HEK293T (cell line): ENCODE results near the gene DDC.
"Not testable (repeated sequence)": the region's sequence is repeated elsewhere in the genome, so short reads cannot be mapped to it uniquely, and the experiment has no call there.

ENCODE experiments used
- ARNT ChIP-seq: fragments of 450-650 bp; IDR thresholded peaks from 2 replicates; pipeline ENCODE4 v1.6.1; 2017; ENCODE audit warnings: mild to moderate bottlenecking
- BHLHE40 ChIP-seq: fragments of 450-650 bp; IDR thresholded peaks from 2 replicates; pipeline ENCODE4 v1.6.1; 2016; ENCODE audit warnings: mild to moderate bottlenecking, moderate library complexity, borderline replicate concordance
- FOXK2 ChIP-seq: fragments of 450-650 bp; IDR thresholded peaks from 2 replicates; pipeline ENCODE4 v1.6.1; 2016; ENCODE audit warnings: mild to moderate bottlenecking
- FOXM1 ChIP-seq: fragments of 450-650 bp; IDR thresholded peaks from 2 replicates; pipeline ENCODE4 v1.6.1; 2017; ENCODE audit warnings: mild to moderate bottlenecking, borderline replicate concordance
- HDGF ChIP-seq: fragments of 450-650 bp; IDR thresholded peaks from 2 replicates; pipeline ENCODE4 v1.6.1; 2017; ENCODE audit warnings: antibody characterized with exemption, borderline replicate concordance
- L3MBTL2 ChIP-seq: fragments of 450-650 bp; conservative IDR thresholded peaks from 2 replicates; pipeline ENCODE4 v1.6.1; 2016; ENCODE audit warnings: mild to moderate bottlenecking
- NFRKB ChIP-seq: fragments of 450-650 bp; IDR thresholded peaks from 2 replicates; pipeline ENCODE4 v1.6.1; 2016; ENCODE audit warnings: mild to moderate bottlenecking, moderate library complexity
- SP1 ChIP-seq: fragments of 450-650 bp; IDR thresholded peaks from 2 replicates; pipeline ENCODE4 v1.6.1; 2017
- ZNF384 ChIP-seq: fragments of 450-650 bp; IDR thresholded peaks from 2 replicates; pipeline ENCODE4 v1.6.1; 2016

DNA sequence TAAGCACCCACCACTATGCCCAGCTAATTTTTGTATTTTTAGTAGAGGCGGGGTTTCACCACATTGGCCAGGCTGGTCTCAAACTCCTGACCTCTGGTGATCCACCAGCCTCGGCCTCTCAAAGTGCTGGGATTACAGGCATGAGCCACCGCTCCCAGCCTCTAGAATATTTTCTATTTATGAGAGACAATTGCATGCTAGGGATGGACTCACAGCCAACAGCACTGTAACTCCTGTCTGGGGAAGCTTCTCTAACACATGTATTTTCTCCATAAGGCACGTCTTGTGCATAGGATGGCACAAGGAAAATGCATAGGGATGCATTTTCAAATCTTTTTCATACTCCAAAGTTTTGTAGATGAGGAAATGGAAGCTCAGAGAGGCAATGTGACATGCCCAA lies 19.6 kb downstream of the DDC start:
- not testable (repeated sequence) for TF ChIP-seq FOXK2, BHLHE40, L3MBTL2, FOXM1, SP1, ZNF384, HDGF, NFRKB, ARNT
